ENCODE measurements around the gene FAM120AOS. TPM values are rescaled to one million over a fixed set of nuclear protein-coding genes. Genes with fewer than 3 reads are reported as not detected.
"Not testable (repeated sequence)": the region's sequence is repeated elsewhere in the genome, so short reads cannot be mapped to it uniquely, and the experiment has no call there.

The FAM120AOS gene
- total RNA-seq, 2 experiments from 2014 or later, result 38.7 to 43.1 TPM

- no peak overlapping the region for H3K4me3 Mint-ChIP-seq
- H3K9me3 Mint-ChIP-seq (ENCODE audit: low read depth), result no peaks in the 10 kb centered on the region
- ChIA-PET POLR2A (no interaction called here), CTCF (interaction anchor here (0.9 to 1.2 kb wide), 2 partner anchors 33 to 110 kb away, joined by 3 to 5 read pairs; no protein-coding TSS in a partner anchor)
- no peaks in the 10 kb centered on the region for H3K27me3 Mint-ChIP-seq
- intact Hi-C loops (cut with DNase I, micrococcal nuclease), result loop anchor here (10.0 kb wide), 3 partner anchors 502 to 1162 kb away; partner anchors contain the start of gene IARS1 (in 1 of the 2)
- H3K27ac Mint-ChIP-seq, result no peak overlapping the region
- H3K36me3 Mint-ChIP-seq (ENCODE audit: low read depth), result peaks cover 33% of the 10 kb centered on the region
- ATAC-seq, result no peak
- DNase-seq, result no peak
- peaks cover 65% of the 10 kb centered on the region for H3K4me1 Mint-ChIP-seq
These were observed 3.6 kb upstream of the FAM120AOS start for GRCh38 chr9:93457006-93457405.

- intact Hi-C loops (cut with DNase I, micrococcal nuclease), result loop anchor here (10.0 kb wide), 3 partner anchors 502 to 1162 kb away; partner anchors contain the start of gene IARS1 (in 1 of the 2)
- peaks cover 33% of the 10 kb centered on the region for H3K36me3 Mint-ChIP-seq (ENCODE audit: low read depth)
- peak overlapping the region; percentile 70 for H3K27ac Mint-ChIP-seq
- no peaks in the 10 kb centered on the region for H3K27me3 Mint-ChIP-seq
- H3K4me3 Mint-ChIP-seq, result peak overlapping the region; percentile 50
- DNase-seq (no peak), ATAC-seq (no peak)
- ChIA-PET POLR2A (no interaction called here), CTCF (interaction anchor here (0.9 to 1.2 kb wide), 2 partner anchors 34 to 110 kb away, joined by 3 to 5 read pairs; no protein-coding TSS in a partner anchor)
- no peaks in the 10 kb centered on the region for H3K9me3 Mint-ChIP-seq (ENCODE audit: low read depth)
- H3K4me1 Mint-ChIP-seq, result peaks cover 63% of the 10 kb centered on the region
These were observed 3.1 kb upstream of the FAM120AOS start for GRCh38 chr9:93456504-93456903.

GRCh38 chr9:93456022-93456421 is 2.6 kb upstream of the FAM120AOS start:
- intact Hi-C loops (cut with DNase I, micrococcal nuclease), result loop anchor here (10.0 kb wide), 3 partner anchors 501 to 1161 kb away; partner anchors contain the start of gene IARS1 (in 1 of the 2)
- no peak for ATAC-seq

DNA sequence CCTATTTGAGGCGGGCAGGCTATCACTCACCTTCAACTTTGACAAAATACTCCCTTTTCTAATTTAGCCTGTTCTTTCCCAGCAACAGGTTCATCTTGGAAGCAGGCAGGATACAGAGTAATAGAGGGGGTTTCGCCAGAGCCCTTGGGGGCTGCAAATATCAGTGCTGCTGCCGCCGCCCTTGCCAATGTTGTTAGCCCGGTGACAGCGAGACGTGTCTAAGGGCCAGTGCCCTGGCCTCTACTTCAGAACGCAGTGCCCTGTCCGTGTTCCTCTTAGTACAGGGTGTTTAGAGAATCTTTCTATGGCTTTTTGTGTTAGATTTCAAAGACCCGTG is 703 bp downstream of the FAM120AOS start:
- Mint-ChIP-seq H3K4me3 (peak overlapping the region; percentile 89), H3K4me1 (peaks cover 42% of the 10 kb centered on the region), H3K27ac (peak overlapping the region; percentile 96), H3K9me3 (ENCODE audit: low read depth) (no peaks in the 10 kb centered on the region), H3K36me3 (ENCODE audit: low read depth) (peaks cover 41% of the 10 kb centered on the region), H3K27me3 (no peaks in the 10 kb centered on the region)
- intact Hi-C loops (cut with DNase I, micrococcal nuclease), result loop anchor here (1.0 to 10.0 kb wide), 14 partner anchors 48 to 1865 kb away; partner anchors contain the start of genes CARD19 (in 1 of the 2), CENPP (in 1 of the 2), FANCC (in 1 of the 2) and IARS1 (in 1 of the 2)
- DNase-seq (no peak), ATAC-seq (peak; percentile 0)
- ChIA-PET CTCF (interaction anchor here (0.9 to 2.0 kb wide), 4 partner anchors 11 to 343 kb away, joined by 3 to 14 read pairs (median 8); no protein-coding TSS in a partner anchor), POLR2A (interaction anchor here (1.1 to 1.9 kb wide), 3 partner anchors 11 to 113 kb away, joined by 3 to 6 read pairs (median 6); no protein-coding TSS in a partner anchor)

More at GRCh38 chr9:93456022-93456421, 2.6 kb upstream of the FAM120AOS start:
- Mint-ChIP-seq H3K27me3 (no peaks in the 10 kb centered on the region), H3K36me3 (ENCODE audit: low read depth) (peaks cover 33% of the 10 kb centered on the region), H3K27ac (peak overlapping the region; percentile 70), H3K4me1 (peaks cover 61% of the 10 kb centered on the region), H3K9me3 (ENCODE audit: low read depth) (no peaks in the 10 kb centered on the region), H3K4me3 (peak overlapping the region; percentile 50)
- ChIA-PET CTCF (interaction anchor here (0.5 to 0.9 kb wide), 2 partner anchors 34 to 396 kb away, joined by 3 read pairs; no protein-coding TSS in a partner anchor), POLR2A (no interaction called here)
- no peak for DNase-seq

- peak overlapping the region; percentile 96 for H3K27ac Mint-ChIP-seq
- peaks cover 39% of the 10 kb centered on the region for H3K4me1 Mint-ChIP-seq
- POLR2A ChIA-PET, result no interaction called here
- H3K4me3 Mint-ChIP-seq, result peak overlapping the region; percentile 89
- H3K36me3 Mint-ChIP-seq (ENCODE audit: low read depth), result peaks cover 43% of the 10 kb centered on the region
- intact Hi-C loops (cut with DNase I, micrococcal nuclease), result loop anchor here (1.0 to 10.0 kb wide), 19 partner anchors 49 to 1865 kb away; partner anchors contain the start of genes BICD2 (in 1 of the 2), CENPP (in 1 of the 2), FANCC (in 1 of the 2) and IARS1 (in 1 of the 2)
- H3K27me3 Mint-ChIP-seq, result no peaks in the 10 kb centered on the region
- ATAC-seq (peak; percentile 2), DNase-seq (peak; percentile 68)
- H3K9me3 Mint-ChIP-seq (ENCODE audit: low read depth), result no peaks in the 10 kb centered on the region
- CTCF ChIA-PET, result interaction anchor here (0.7 to 1.8 kb wide), 2 partner anchors 114 to 206 kb away, joined by 3 to 11 read pairs; no protein-coding TSS in a partner anchor
These were observed 1.3 kb downstream of the FAM120AOS start for GRCh38 chr9:93451849-93452709.

DNA sequence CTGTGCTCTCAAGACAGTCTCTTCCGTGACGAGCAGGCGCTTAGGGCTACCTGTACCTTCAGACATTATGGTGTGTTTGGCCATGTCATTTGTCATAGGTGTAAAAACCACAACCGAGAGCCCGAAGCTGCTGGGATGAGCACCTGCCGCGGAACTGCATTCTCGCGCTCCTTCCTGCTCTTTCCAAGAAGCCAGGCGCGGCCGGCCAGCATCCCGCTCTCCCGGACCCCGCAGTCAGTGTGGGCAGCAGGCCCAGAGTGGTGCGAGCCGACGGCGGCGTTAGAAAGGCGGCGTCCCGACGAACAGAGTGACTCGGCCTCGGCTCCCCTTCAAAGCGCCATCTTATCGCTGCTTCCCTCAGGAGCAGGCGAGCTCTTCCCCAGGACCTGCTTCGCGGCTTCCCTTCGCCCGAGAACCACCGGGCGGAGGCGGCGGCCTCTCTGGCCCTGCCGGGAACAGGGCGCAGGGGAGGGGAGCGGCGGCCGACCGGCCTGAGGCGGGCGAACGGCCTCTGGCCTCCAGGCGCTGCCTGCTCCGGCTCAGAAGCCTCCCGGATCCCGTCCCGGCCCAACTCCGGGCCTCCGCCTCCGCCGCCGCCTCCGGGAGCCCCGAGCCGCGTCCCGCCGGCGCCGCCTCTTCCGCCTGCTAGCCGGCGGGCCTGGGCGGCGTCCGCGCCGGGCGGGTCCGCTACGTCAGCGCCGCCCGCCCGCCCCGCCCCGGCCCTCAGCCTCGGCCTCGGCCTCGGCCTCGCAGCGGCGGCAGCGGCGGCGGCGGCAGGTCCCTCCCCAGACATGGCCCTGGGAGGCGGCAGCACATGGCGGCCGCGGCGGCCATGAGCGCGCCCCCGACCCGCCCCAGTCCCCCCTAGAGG is 2.2 kb downstream of the FAM120AOS start, which contains the start of gene FAM120A:
TSS of gene FAM120A (plus strand) at position 741 of the 871 bp plus-strand sequence. CDS start 231 bp downstream, outside the sequence.
- Mint-ChIP-seq H3K27ac (peak within 1 kb of the TSS; percentile 96), H3K4me1 (peaks cover 30% of the 10 kb centered on the region), H3K4me3 (peak within 1 kb of the TSS; percentile 89), H3K36me3 (ENCODE audit: low read depth) (peaks cover 47% of the 10 kb centered on the region), H3K27me3 (no peaks in the 10 kb centered on the region), H3K9me3 (ENCODE audit: low read depth) (no peaks in the 10 kb centered on the region)
- intact Hi-C loops (cut with DNase I, micrococcal nuclease), result loop anchor here (1.0 to 10.0 kb wide), 17 partner anchors 51 to 1866 kb away; partner anchors contain the start of genes BICD2 (in 1 of the 2), CENPP (in 1 of the 2), FANCC (in 1 of the 2) and IARS1 (in 1 of the 2)
- peak; percentile 78 for ATAC-seq
- ChIA-PET CTCF (interaction anchor here (0.7 to 1.1 kb wide), 2 partner anchors 115 to 207 kb away, joined by 3 to 6 read pairs; no protein-coding TSS in a partner anchor), POLR2A (interaction anchor here (0.7 kb wide), 1 partner anchor 74 kb away, joined by 3 read pairs; no protein-coding TSS in a partner anchor)
- DNase-seq, result peak; percentile 87

GRCh38 chr9:93447655-93448054 is 5.7 kb downstream of the FAM120AOS start:
- H3K9me3 Mint-ChIP-seq (ENCODE audit: low read depth), result no peaks in the 10 kb centered on the region
- H3K36me3 Mint-ChIP-seq (ENCODE audit: low read depth), result peaks cover 46% of the 10 kb centered on the region
- CTCF ChIA-PET, result no interaction called here
- intact Hi-C loops (cut with DNase I, micrococcal nuclease), result no loop called here
- no peak for ATAC-seq
- POLR2A ChIA-PET, result no interaction called here
- no peak for DNase-seq
- H3K27me3 Mint-ChIP-seq, result no peaks in the 10 kb centered on the region
- no peak overlapping the region for H3K27ac Mint-ChIP-seq
- no peak overlapping the region for H3K4me3 Mint-ChIP-seq
- peaks cover 11% of the 10 kb centered on the region for H3K4me1 Mint-ChIP-seq

GRCh38 chr9:93446073-93446472 is 7.3 kb downstream of the FAM120AOS start:
- ATAC-seq (no peak), DNase-seq (no peak)
- CTCF ChIA-PET, result no interaction called here
- peaks cover 44% of the 10 kb centered on the region for H3K36me3 Mint-ChIP-seq (ENCODE audit: low read depth)
- no peaks in the 10 kb centered on the region for H3K27me3 Mint-ChIP-seq
- peaks cover 11% of the 10 kb centered on the region for H3K4me1 Mint-ChIP-seq
- peak overlapping the region; percentile 6 for H3K27ac Mint-ChIP-seq
- H3K9me3 Mint-ChIP-seq (ENCODE audit: low read depth), result no peaks in the 10 kb centered on the region
- no peak overlapping the region for H3K4me3 Mint-ChIP-seq
- POLR2A ChIA-PET, result no interaction called here
- intact Hi-C loops (cut with DNase I, micrococcal nuclease), result no loop called here

DNA sequence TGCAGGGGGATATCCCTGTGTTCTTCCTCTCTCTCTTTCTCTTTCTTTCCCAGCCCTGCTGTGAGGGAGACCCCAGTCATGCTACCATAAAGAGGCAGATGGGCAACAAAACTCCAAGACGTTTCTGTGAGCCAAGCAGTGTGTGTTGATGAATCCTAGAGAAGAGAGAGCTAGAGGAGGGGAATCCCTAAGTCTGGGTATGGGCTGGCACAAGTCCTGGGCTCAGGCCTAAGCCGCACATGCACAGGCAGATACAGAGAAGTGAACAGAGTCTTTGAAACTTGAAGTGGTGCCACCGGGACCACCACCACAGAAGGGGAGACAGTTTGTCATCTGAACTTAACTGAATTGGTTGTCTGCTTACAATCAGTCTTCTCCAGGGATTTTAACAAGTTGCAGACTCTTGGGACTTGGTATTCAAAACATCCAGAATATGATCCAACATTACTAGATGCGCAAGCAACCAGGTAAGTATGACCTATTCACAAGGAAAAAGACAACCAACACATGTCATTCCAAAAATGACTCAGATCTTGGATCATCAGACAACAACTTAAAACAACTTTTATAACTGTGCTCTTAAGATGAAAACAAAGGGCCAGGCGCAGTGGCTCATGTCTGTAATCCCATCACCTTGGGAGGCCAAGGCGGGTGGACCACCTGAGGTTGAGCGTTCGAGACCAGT is 12.3 kb downstream of the FAM120AOS start:
- no peak for ATAC-seq
- Mint-ChIP-seq H3K36me3 (ENCODE audit: low read depth) (peaks cover 15% of the 10 kb centered on the region), H3K9me3 (ENCODE audit: low read depth) (no peaks in the 10 kb centered on the region), H3K4me3 (no peak overlapping the region), H3K27me3 (no peaks in the 10 kb centered on the region), H3K4me1 (no peaks in the 10 kb centered on the region), H3K27ac (no peak overlapping the region)
- ChIA-PET CTCF (no interaction called here), POLR2A (no interaction called here)
- no peak for DNase-seq
- intact Hi-C loops (cut with DNase I, micrococcal nuclease), result no loop called here

- intact Hi-C loops (cut with DNase I, micrococcal nuclease); POLR2A ChIA-PET; H3K27ac Mint-ChIP-seq; H3K4me1 Mint-ChIP-seq; H3K4me3 Mint-ChIP-seq; DNase-seq; H3K9me3 Mint-ChIP-seq (ENCODE audit: low read depth); ATAC-seq; CTCF ChIA-PET; H3K27me3 Mint-ChIP-seq: not testable (repeated sequence)
- H3K36me3 Mint-ChIP-seq (ENCODE audit: low read depth), result peaks cover 10% of the 10 kb centered on the region
These were observed 14.1 kb downstream of the FAM120AOS start for GRCh38 chr9:93439301-93439700.
